Fibroblast of skin of right biceps (primary cell): ENCODE data around the gene ELMOD3.
"Not testable (repeated sequence)": the region's sequence is repeated elsewhere in the genome, so short reads cannot be mapped to it uniquely, and the experiment has no call there.

Experiments
- DNase-seq: peaks from one replicate; pipeline ENCODE4 v3.0.0-alpha.2; 2013

Gene ELMOD3

DNA sequence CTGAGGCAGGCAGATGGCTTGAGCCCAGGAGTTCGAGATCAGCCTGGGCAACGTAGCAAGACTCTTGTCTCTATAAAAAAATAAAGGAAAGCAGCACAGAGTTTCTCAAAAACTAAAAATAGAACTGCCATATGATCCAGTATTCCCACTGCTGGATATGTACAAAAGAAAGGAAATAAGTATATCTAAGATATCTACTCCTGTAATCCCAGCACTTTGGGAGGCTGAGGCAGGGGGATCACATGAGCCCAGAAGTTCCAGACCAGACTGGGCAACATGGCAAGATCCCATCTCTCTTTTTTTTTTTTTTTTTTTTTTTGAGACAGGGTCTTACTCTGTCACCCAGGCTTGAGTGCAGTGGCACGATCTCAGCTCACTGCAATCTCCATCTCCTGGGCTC is 24.9 kb upstream of the ELMOD3 start:
- DNase-seq = not testable (repeated sequence)

DNA sequence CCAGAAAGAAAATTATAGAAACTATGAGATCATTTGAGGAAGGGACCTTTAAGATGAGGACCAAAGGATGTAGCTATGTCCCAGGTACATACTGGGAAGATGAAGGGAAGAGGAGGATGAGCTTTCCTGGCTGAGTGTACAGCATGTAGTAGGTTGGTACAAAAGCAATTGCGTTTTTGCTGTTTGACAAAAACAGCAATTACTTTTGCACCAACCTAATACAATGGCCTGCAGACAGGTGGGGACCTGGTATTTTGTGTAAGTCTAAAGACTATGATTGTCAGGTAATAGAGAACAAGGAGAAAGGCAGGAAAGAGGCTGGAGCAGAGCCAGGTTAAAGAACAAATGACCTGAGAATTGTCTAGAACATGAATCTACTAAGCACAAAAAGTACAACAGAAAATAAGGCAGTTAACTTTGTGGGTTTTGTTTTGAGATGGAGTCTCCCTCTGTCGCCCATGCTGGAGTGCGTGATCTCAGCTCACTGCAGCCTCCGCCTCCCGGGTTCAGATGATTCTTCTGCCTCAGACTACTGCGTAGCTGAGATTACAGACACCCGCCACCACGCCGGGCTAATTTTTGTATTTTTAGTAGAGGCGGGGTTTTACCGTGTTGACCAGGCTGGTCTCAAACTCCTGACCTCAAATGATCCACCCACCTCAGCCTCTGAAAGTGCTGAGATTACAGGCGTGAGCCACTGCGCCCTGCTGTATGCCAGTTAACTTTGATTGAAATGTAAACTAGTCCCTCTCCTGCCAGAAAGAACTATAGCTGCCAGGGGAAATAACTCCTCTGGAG is 23.5 kb upstream of the ELMOD3 start:
- no peak for DNase-seq

DNA sequence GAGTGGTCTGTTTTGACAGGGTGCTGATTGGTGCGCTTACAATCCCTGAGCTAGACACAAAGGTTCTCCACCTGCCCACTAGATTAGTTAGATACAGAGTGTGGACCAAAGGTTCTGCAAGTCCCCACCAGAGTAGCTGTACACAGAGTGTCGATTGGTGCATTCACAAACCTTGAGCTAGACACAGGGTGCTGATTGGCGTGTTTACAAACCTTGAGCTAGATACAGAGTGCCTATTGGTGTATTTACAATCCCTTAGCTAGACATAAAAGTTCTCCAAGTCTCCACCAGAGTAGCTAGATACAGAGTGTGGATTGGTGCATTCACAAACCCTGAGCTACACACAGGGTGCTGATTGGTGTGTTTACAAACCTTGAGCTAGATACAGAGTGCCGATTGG is 20.7 kb upstream of the ELMOD3 start:
- DNase-seq = not testable (repeated sequence)

DNA sequence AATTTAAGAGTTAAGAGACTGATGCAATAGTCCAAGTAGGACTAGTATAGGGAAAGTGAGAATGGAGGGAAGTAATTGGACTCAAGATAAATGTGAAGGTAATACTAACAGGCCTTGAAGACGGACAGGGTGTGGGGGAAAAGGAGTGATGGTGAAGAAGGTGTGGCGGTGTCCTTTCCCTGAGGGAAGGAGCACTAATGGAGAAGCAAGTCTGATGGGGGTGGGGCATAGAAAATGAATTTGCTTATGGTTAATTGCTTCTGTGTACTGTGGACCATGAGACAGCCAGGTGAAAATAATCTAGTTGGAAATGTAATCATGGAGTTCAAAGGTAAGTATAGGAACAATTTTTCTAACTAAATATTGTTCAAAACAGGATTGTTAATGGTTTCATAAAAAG is 19.6 kb upstream of the ELMOD3 start:
- no peak for DNase-seq

DNA sequence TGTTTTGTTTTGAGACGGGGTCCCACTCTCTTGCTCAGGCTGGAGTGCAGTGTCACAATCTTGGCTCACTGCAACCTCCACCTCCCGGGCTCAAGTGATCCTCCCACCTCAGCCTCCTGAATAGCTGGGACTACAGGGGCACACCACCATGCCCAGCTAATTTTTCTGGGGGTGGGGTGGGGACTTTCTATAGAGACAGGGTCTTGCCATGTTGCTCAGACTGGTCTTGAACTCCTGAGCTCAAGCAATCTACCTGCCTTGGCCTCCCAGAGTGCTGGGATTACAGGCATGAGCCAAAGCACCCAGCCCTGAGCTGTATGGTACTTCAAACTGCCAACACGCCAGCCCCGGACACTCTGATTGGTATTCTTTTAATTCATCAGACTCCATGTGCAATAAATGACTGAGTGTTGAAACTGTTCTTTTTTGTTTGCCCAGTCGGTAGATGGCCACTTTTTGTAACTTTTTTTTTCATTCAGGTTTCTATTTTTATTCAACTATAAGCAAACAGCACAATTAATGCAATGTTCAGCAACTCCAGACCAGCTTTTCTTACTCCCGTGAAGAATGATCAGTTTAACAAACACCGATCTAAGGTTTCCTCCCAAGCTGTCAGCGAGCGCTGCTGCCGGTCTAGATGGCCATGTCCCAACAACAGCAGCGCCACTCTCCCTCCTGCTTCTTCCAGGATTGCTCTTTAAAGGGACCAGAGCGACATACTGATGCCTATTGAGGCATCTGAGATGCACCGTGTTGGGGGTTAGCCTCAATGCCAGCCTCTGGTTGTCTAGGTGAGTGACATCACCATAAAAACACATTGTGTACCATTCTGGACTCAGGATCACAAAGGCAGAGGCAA is 14.3 kb upstream of the ELMOD3 start:
- DNase-seq = no peak

DNA sequence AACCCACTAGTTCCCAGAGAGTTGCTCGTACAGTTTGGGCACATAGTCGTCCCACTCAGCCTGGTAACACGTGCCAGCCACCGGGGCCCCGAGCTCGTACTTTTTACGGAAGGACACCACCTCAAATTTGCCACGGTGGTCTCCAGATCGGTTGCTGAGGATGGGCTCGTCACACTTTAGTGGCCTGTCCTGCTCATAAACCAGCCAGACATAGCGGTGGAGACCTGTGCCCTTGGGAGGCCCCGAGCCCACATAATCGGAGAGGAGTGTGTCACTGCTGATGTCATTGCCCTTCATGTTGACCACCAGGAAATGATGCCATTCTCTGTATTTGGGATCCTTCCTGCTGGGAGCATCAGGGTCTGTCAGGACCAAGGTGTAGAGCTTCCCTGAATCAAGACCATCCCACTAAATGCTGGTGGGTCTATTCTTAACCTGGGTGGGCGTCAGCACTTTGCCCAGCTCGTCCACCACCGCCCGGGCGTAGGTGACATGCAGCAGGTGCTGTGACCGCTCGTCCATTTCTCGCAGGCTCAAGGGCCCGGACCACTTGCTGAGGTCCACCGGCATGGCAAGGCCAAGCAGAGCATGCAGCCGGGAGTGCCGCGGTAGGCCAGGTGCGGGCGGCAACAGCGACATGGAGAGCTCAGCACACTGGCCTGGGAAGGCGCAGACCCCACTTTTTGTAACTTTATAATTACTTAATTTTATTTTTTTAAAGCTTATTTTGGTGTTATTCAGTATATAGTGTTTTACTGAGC is 13.1 kb upstream of the ELMOD3 start:
- DNase-seq = no peak

DNA sequence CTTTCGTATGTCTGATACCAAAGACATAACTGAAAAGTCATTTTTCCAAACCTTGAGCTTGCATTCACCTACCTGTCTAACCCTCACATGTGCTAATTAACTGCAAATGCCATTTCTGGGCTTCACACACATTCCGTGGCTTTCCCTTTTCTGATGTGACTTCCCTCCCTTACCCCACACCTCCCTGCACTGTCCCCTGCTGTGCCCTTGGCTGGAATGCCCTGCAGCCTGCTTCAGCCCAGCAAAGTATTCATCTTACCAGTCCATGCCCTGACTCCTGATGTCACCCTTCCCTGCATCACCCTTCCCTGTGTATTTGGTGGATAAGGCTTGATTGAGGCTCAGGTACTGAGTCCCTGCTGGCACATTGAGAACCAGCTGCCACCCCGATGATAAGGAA is 12.4 kb upstream of the ELMOD3 start:
- DNase-seq = no peak

DNA sequence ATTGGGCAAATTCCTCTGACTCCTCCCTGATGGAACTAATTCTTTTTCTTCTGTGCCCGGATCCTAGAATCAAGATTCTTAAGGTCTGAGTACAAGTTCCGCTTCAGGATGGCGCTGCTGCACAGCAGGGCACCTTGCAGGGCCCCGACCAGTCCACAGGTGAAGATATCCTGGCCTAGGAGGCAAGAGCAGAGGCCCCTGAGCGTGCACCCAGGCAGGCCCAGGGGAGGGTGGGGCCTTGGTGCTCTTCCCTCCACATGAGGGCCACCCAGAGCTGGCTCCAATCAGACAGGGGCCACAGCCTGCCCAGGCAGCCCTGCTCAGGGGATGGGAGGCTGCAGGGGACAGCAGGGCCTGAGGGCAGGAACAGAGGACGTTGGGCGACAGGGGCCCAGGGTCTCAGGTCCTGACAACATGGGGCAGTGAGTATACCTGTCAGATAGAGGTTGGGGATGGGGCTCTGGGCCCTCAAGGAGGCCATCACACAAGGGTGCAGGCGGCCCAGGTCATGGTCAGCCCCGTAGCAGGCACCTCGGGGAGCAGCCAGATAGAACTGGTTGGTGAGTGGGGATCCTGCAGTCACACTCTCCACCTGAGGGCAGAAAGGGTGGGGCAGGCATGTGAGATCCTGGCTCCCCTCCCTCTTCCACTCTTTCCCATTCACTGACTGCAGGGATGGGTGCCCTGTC is 11.2 kb upstream of the ELMOD3 start:
- DNase-seq = not testable (repeated sequence)

DNA sequence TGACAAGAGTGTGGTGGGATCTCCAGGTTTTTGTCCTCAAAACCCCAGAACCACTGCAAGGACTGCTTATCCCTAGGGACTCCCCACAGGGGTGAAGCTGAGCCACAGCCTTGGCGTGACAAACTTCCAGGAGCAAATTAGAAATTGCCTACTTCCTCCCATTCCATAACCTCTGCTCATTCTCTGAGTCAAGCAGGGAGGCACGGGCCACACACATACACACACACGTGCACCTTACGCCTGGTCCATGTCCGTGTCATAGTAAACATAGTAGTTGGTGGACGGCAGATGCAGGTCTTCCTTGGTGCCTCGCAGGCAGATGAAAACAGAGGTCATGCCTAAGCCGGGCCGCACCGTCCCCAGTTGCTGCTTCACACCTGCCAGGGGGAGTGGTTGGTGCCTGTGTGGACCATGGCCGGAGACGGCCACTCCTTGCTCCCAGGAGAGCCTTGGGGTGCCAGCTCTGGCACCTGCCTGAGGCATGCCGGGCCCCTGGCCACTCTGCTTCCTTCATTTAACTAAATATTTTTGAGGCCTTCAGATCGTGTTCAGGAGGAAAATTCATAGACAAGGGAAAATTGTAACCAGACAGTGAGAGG is 10.1 kb upstream of the ELMOD3 start:
- DNase-seq = no peak

DNA sequence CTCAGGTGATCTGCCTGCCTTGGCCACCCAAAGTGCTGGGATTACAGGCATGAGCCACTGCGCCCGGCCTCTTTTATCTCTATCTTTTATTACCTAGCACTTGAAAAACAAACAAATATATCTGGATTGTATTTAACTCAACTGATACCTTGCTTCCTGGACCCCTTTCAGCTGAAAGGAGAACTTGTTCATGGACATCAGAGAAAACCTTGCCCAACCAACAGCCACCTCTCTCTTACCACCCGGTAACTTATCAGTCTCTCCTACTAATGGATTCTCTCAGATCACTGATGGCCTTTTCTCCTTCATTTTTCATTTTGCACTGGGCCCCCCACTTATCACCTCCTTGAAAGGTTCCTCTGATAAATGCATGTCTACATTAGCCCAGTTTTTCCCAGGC is 7.0 kb upstream of the ELMOD3 start:
- no peak for DNase-seq

DNA sequence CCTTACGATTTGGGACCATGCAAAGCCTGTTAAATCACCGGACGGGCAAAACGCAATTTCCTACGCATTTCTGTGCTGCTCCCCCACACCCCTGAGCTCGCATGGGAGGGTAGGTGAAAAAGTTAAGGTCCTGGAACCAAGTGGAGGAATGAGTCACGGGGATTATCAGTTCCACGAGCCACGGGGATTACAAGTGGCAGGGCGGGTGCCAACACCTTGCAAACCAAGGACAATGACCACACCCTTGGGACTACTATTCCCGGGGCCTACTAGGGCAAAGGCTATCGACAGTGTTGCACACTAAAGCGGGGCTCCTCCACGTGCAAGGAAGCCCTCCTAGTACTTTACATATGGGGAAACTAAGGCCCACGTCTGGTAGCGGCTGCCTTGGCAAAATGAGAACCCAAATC is 688 bp upstream of the ELMOD3 start:
- DNase-seq = peak; percentile 4

DNA sequence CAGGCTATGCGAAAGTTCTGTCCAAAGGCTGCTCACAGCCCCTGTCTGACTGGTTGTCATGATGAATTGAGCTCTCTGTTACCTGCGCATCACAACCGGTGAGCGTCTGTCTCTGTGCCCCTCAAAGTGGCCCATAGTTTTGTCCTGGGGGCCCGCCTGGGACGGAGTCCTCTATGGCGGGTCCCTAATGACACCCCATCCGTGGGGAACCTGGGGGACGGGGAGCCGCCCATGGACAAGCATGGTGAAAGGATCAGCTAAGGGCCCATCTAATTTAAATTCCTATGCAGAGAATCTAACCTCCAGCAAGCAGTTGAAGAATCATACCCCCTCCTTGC is 473 bp downstream of the ELMOD3 start:
- DNase-seq = peak; percentile 9

DNA sequence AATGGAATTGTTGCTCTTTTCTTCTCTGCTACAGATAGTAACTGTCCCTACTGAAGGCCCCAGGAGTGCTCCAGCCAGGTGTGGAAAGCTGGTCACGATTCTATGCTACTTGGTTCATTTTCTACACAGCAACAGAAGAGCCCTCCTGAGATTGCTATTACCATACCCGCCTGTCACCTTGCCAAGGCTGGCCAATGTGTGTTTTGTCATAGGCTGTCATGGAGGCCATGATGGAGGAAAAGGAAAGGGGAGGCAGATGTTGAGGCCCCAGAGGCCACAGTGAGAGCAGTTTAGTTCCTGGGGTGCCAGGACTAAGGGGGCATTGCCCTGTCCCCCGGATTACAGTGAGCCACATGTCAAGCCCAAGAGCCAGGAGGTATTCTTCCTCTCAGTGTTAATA is 952 bp downstream of the ELMOD3 start:
- peak; percentile 7 for DNase-seq

DNA sequence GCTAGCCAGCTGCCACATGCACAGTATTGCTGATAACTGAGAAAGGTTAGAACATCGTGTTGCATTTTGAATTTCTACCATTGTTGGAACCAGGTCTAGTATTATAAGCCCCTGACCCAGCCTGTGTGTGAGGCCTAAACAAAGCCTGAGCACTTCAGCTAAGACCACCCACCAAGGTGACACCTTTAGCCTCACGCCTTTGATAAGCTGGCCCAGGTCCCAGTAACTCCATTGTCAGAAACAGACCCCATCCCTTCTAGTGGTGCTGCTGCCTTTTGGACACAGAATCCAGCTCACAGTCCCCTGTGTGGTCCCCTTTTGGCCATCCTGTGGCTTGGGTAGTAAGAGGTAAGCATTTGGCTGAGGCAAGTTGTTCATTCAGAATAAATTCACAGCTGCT is 1.6 kb downstream of the ELMOD3 start:
- DNase-seq = no peak

DNA sequence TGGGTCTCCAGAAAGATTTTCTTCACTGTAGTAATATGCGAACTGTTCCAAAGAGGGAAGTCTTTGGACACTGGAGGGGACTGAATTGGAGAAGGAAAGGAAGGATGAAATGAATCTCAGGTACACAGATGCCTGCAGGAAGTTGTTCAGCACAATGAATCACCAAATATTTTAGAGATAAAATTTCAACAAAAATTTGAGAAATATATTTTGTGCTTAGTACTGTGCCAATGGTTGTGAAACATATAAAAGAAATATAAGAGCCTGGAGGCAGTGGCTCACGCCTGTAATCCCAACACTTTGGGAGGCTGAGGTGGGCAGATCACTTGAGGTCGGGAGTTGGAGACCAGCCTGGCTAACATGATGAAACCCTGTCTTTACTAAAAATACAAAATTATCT is 3.2 kb downstream of the ELMOD3 start:
- no peak for DNase-seq

DNA sequence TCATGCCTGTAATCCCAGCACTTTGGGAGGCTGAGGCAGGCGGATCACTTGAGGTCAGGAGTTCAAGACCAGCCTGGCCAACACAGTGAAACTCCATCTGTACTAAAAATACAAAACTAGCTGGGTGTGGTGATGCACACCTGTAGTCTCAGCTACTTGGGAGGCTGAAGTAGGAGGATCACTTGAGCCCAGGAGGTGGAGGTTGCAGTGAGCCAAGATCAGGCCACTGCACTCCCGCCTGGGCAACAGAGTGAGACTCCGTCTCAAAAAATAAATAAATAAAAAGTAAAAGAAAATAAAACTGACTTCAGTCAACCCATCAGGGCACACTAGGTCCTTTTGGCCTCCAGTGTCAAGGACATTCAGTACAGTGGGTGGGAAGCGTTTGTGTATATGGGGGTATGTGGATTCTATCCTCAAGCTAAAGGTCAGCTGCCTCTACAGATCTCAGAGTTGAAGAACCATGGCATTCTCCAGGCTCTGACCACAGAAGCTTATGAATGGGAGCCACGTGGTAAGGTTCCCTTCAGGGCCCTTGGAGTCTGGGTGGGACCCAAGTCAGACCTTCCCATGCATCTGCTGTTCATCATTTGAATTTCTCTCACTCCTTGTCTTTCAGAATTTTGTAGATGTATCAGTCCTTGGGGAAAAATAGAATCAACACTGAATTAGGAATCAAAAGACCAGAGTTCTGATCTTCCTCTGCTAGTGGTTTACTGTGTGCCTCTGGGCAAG is 8.3 kb downstream of the ELMOD3 start:
- DNase-seq = not testable (repeated sequence)

DNA sequence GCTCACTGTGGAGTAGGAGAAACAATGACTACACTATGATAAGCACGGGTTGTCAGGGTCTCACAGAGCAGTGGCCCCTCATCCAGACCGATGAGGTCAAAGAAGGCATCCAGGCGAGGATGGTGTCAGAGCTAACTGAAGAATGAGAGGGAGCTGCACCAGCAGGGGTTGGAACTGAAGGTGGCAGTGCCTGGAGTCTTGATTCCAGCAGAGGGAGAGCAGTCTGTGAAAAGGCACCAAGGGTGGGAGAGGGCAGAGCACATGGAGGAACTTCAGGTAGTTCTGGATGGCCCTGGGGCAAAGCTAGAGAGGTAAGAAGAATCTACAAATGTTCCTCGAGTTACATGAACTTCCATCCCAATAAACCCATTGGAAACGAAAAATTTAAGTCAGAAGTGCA is 12.6 kb downstream of the ELMOD3 start:
- DNase-seq = no peak

DNA sequence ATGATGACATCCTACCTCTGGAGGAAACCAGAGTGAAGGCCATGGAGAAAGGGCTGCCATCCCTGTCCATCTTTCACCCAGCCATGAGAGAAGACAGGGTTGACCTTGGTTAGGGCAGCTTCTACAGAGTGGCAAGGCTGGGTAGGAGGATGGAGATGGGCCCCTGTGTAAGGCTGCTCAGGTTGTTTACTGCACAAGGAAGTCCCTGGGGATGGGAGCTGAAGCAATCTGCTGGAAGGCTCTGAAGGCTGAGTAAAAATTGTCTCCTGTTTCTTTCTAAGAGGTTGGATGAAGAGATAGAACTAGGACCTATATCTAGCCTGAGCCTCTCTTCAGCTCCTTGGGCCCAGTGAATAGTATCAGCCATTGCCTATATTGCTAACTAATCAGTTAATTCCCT is 14.4 kb downstream of the ELMOD3 start:
- no peak for DNase-seq

DNA sequence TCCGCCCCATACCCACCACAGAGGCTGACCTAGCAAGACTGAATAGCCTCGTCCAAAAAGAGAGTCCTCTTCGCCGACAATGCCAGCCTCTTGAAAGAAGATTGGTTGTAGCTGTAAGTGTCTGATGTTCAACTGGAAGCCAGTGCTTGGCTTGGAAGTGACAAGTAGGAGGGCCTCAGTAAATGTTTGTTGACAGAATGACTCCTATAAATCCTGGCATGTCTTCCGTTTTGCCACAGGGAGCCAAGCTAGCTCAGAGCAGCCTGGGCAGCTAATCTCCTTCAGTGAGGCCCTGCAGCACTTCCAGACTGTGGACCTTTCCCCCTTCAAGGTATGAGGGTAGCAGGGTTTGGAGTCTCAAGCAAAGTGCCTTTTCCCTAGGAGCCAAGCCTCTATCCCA is 14.9 kb downstream of the ELMOD3 start:
- DNase-seq = no peak

DNA sequence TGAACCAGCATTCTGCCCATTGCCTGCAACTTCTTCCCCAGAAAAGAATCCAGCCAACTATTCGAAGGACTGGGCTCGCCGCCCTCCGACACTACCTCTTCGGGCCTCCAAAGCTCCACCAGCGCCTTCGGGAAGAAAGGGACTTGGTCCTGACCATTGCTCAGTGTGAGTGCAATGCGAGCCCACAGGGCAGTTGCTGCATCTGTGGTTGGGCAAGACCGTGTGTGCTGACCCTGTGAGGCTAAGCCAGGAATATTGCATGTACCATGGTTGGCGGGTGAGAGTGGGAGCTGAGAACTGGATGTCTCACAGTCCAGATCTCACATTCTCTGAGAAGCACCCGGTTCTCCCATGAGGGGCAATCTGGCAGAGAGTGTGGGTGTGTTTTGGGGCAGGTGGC is 16.5 kb downstream of the ELMOD3 start:
- DNase-seq = no peak

DNA sequence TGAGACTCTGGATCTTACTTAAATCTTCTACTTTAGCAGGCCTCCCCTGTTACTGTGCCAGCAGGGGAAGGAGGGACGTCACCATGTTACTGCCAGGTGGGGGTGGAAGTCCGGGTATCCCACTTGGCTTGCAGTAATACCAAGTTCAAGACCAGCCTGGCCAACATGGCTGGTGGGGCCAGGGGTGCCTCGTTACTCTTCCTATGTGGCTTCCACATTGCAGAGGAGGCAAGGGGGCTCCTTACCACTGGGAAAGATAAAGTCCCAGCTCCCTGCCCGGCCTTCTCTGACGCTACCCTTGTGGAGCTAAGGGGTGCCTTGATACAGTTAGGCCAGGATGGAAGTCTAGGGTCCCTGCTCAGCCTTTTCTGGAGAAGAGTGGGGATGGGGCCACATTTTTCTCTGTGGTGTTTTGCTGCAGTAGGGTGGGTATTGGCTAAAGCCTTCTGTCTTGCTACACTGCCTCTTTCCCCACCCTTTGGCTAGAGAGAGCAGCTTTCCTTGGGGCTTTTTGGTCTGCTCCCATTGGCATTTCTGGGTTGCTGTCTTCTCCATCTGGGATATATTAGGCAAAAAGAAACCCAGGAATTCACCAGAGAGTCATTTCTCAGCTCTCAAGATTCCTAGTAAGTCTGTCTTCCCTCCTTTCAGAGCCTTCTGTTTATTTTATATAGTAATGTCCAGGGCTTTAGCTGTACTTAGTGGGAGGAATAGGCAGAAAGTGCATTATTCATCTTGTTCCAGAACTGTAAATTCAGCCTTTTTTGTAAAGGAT is 21.9 kb downstream of the ELMOD3 start:
- DNase-seq = peak; percentile 36
